Ovary (tissue), 3 donors: ENCODE data around the gene ATF6.

Source experiments
- POLR2A ChIP-seq: fragments of 450-650 bp; IDR thresholded peaks from one replicate; pipeline ENCODE4 v1.6.1; 2017; ENCODE audit warnings: antibody characterized with exemption, mild to moderate bottlenecking, moderate library complexity
- TF ChIP-seq, protein P1 (sequence below), 3 donors: fragments of 450-650 bp in 2 of 3; fragments of 200-600 bp in 1 of 3; IDR thresholded peaks; one replicate each; pipeline versions ENCODE4 v1.5.1 to v1.8.0; 2016 to 2022; ENCODE audit warnings: antibody characterized with exemption in 3 of 3, mild to moderate bottlenecking in 1 of 3
- donor health status: DM: no; HTN: no; CAD: no.

DNA sequence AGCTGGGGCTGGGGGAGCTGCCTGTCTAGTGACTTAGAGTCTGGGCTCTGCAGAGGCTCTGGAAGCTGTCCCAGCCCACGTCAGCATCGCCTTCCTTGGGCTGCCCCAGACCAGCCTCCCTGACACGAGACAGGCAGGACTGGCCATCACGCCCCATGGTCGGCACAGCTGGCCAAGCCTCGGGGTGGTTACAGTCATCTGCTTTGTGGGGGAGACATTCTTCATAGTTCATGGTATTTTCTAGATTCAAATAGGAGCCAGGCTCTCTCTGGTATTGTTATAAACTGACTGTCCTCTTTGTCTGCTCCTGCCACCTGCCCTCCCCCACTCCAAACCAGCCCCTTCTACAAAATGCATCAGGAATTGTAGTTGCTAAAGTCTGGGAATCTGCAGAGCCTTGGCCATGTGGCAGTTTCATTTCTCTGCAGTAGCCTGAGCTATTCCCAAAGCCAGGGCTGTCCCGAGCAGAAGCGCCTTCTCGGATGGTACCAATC, 228.1 kb downstream of the ATF6 start:
- TF ChIP-seq, protein P1, sequence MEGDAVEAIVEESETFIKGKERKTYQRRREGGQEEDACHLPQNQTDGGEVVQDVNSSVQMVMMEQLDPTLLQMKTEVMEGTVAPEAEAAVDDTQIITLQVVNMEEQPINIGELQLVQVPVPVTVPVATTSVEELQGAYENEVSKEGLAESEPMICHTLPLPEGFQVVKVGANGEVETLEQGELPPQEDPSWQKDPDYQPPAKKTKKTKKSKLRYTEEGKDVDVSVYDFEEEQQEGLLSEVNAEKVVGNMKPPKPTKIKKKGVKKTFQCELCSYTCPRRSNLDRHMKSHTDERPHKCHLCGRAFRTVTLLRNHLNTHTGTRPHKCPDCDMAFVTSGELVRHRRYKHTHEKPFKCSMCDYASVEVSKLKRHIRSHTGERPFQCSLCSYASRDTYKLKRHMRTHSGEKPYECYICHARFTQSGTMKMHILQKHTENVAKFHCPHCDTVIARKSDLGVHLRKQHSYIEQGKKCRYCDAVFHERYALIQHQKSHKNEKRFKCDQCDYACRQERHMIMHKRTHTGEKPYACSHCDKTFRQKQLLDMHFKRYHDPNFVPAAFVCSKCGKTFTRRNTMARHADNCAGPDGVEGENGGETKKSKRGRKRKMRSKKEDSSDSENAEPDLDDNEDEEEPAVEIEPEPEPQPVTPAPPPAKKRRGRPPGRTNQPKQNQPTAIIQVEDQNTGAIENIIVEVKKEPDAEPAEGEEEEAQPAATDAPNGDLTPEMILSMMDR (IDR thresholded peaks at IDR 0.05), result no peak
- no peak for TF ChIP-seq POLR2A
